Measurements from ENCODE around the gene MGST2.

GRCh38 chr4:139686988-139687387 lies 21.4 kb downstream of the MGST2 start:
- TF ChIP-seq POLR2A (IDR thresholded peaks at IDR 0.05) (no peak), CTCF (IDR thresholded peaks at IDR 0.05) (no peak)
